GM18526 (cell line): ENCODE data around the gene TCEANC.

Source experiments
- POLR2A ChIP-seq: IDR thresholded peaks from 3 replicates; pipeline ENCODE4 v1.6.1; 2011; ENCODE audit not compliant: insufficient read length; ENCODE audit errors: extremely low read depth

Gene TCEANC

DNA sequence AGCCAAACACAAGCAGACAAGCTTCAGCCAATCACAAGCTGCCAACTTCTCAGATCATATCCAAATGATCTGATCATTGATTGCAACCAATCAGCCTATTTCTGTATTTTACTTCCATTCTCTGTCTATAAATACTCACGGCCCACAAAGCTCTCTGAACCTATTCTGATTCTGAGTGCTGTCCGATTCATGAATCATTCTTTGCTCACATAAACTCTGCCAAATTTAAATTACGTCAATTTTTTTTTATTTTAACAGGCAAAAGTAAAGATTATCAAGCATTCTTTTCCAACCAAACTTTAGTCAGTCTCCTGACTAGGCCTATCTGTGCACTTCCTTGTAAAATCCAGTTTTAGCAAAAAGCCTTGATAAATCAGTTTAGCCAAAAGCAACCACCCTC lies 1.8 kb upstream of the TCEANC start:
- no peak for TF ChIP-seq POLR2A

DNA sequence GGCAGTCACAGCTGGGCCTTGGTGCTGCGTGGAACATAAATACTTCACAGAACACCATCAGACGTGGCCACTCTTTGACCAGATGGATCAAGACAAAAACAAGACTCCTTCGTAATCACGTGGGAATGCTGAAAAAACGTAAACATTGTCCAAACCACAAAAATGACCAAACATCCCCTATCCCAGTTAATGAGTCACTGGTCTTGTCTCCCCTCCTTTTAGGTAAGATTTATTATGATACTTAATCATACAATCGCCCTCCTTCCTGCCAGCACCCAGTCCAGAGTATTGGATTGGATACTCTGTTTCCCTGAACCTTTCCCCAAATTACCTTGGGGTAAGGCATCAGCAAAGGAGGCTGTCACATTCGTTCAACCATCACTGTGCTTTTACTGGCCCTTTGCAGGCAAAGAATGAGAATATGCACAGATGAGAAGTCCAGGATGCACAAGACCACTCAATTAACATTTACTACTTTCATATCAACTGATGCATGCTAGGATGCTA lies 601 bp upstream of the TCEANC start:
- TF ChIP-seq POLR2A, result no peak

DNA sequence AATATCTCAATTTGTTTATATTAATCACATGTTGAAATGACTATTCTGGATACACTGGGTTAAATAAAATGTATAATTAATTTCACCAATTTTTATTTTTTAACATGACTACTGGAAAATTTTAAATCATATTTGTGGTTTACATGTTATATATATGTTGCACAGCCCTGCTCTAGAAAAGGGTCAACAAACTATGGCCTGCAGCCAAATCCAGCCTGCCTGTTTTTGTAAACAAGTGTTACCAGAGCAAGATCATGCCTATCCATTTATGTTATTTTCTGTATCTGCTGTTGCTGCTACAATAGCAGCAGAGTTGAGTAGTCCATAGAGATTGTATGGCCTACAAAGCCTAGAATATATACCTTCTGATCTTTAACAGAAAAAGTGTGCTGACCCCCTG lies 1.2 kb downstream of the TCEANC start:
- TF ChIP-seq POLR2A, result no peak

DNA sequence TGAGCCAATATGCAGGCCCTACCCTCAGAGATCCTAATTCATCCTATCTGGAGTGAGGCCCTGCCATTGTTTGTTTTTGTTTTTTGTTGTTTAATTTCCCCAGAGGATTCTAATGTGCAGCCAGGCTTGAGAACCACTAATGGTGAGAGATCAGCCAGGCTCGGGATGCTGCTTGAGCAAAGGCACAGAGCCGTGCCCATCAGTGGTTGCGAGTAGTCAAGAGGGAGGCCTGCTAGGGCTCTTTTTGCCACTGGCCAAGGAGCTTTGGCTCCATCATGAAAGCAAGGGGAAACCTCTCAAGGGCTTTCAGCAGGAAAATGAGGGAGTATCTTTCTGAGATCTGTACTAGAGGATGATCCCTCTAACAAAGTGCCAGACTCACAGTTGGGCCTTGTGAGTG lies 2.7 kb downstream of the TCEANC start:
- TF ChIP-seq POLR2A, result no peak

DNA sequence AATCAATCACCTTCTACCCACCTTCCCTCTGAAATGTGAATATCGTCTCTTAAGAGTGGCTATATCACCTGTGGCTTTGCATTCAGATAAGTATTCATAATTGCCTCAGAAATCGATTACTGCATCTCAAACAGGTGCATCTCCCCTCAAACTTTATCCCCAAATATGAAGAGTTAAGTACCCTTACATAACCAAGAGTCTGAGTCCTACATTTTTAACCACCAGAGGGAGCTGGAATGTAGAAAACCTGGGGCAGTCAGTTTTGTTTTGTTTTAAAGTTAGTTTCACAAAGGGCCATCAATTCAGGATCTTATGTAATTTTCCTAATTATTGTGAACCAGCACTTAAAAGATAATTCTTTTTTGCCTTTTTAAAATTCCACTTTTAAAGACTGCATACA lies 5.7 kb downstream of the TCEANC start:
- TF ChIP-seq POLR2A, result no peak

DNA sequence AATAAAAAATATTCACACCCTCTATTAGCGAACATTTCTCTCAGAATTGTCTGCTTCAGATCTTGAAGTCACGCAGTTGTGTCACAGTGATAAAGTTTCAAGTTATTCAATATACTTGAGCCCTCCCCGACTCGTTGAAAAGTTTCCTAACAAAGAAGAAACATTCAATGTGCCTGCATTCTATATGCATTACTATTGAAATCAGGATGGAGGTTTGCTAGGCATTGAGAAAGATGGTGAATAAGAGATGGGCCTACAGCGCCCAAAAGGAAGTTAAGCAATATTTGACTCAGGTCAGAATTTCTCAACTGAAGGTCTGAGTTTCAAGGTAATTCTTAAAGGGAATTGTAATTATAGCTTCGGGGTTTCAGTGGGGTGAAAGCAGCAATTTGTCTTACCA lies 6.1 kb downstream of the TCEANC start:
- no peak for TF ChIP-seq POLR2A

DNA sequence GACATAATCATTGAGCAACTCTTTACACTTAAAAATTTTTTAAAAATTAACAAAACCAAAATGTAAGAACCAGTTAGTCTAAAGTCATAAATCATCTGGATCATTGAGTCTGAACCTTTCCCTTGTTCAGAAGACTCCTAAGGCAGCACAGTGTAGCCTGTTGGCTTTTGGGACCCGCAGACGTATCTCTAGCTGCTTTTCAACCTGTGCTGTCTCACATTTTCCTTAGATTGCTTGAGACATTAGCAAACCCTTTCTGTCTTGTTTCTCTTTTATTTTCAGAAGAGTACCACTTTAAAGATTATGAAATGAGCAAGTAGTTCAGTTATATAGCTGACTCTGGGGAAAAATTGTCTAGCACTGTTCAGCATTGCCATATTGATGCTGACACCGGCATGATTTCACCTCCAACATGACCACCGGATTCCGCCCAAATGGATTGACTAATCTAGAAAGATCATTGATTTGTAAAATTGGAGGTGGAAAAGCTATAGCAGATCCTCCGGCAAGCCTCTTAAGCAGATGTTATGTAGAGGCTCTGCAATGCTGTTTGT lies 8.9 kb downstream of the TCEANC start:
- no peak for TF ChIP-seq POLR2A

DNA sequence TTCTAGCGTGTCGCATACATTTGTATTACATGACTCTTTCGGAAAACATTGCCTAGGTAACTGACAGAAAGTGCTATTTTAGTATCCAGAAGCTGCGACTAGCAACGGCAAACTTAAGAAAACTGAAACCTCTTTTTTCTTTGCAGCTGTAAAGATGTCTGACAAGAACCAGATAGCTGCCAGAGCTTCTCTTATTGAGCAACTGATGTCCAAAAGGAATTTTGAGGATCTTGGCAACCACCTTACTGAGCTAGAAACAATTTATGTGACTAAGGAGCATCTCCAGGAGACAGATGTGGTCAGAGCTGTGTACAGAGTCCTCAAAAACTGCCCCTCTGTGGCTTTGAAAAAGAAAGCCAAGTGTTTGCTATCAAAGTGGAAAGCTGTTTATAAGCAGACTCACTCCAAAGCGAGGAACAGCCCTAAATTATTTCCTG lies 9.4 kb downstream of the TCEANC start:
- no peak for TF ChIP-seq POLR2A

DNA sequence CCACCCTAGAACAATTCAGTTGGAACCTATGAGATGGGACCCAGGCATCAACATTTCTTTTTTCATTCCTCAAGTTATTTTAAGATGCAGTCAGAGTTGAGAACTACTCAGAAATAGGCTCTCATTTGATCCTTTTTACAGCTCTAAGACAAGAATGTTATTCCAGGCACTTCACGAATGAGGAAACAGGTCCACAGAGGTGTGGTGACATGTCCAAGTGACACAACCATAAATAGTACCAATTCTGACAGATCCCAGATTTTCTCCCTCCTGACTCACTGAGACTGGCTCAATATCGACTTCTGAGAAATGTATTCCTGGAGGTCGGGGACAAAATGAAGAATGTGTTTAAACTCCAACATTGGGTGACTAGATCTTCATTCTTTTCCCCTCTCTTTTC lies 11.1 kb downstream of the TCEANC start:
- TF ChIP-seq POLR2A, result no peak

DNA sequence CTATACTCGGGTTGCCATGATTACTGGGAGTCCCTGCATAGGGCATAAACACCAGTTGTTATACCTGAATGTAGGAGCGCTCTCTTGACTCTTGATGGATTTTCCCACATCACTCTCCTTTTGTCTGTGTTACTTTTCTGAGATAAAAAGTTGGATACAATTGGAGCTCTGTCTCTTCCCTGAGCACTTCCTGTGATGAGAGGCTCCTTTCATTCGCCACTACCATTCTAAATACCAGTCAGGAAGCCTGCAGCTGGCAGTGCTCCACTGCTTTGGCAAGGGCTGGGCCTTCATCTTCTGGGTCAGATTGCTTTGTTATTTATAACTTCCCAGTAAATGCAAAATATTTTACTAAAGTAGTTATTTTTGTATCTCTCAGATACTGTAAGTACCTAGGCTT lies 13.9 kb downstream of the TCEANC start:
- TF ChIP-seq POLR2A, result no peak

DNA sequence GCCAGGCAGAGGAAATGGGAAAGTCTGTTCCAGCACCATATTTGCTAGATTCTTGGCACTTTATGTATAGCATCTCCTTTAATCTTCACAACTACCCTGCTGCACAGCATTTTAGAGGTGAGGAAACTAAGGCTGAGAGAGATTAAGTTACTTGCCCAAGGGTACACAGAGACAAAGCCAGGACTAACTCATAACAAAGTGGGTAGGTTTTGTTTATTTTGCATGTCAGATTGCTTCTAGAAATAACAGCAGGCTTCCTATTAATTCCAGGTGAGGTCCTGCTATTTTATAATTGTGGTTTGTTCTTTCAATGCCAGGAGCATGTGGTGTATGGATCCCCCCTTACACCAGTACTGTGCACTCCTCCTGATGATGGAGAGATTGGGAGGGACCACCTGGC lies 15.0 kb downstream of the TCEANC start:
- TF ChIP-seq POLR2A, result no peak

DNA sequence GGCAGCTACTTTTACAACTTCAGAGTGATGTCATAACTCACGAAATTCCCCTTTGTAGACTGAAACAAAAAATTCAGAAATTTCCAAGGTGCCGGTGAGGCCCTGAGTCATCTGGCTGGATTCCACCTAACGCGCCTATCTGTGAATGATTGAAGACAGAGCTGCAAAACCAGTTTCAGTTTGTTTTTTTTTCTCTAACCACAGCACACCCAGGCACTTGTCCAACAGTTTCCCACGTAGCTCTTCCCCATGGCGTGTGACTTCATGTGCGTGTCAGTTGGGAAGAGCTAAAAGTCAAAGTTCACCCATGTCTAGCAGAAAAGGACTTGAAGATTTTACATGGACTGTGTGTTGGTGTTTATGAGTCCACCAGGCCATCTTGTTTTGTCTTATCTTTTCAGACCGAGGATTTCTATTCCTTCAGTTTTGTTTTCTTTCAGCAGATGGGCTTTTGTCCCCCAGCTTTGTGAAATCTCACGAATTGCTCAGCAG lies 16.4 kb downstream of the TCEANC start:
- TF ChIP-seq POLR2A, result no peak

DNA sequence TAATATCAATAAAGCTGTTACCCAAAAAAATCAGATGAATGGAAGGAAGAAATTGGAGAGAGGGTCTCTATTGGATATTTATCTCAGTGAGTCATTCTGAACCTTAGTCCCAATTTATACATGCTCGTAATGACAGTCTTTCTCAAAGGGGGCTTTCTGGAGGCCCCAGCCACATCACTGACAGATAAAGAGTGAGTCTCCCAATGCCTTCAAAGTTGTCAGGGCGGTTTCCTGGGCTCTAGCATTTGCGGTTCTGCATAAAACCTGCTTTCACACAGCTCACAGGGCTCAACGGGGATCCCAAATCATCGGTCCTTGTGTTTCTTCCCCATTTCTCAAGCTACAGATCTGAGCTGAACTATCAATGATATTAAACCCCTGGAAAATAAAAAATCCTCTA lies 17.3 kb downstream of the TCEANC start:
- no peak for TF ChIP-seq POLR2A

DNA sequence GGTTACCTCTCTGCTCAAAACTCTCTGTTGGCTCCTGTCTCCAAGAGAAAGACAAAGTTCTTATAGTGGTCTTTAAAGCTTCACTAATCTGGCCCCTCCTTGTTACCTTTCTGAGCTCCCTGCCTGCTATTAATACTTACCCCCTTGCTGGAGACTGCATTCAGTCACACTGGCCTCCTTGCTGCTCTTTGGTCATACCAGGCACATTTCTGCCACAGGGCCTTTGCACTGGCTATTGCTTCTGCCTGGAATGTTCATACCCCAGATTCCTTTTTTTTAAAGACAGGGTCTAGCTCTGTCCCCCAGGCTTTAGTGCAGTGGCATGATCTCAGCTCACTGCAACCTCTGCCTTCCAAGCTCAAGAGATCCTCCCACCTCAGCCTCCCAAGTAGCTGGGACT lies 20.1 kb downstream of the TCEANC start:
- no peak for TF ChIP-seq POLR2A

DNA sequence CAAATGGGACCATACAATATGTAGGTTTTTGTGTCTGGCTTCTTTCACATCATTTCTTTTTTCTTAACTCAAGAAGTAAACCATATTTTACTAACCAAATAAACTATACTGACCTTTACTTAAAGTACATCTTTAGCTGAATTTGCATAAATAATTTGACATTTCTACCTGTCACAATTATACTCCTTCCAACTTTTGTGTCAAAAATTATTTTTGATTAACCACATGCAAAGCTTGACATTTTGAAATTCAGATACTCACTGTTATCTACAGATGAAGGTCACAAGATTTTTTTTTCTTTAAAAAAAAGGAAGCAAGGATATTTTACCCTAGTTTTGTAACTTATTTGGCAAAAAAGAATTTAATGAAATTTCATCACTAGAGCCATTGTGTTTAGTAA lies 23.9 kb downstream of the TCEANC start:
- TF ChIP-seq POLR2A, result no peak

DNA sequence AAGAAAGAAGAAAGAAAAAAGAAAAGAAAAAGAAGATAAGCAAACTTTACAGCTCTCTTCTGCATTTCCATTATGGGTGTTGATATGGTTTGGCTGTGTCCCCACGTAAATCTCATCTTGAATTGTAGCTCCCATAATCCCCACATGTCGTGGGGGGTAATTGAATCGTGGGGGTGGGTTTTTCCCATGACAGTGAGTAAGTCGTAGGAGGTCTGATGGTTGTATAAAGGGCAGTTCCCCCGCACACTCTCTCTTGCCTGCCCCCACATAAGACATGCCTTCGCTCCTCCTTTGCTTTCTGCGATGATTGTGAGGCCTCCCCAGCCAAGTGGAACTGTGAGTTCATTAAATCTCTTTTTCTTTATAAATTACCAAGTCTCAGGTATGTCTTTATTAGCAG lies 28.7 kb downstream of the TCEANC start:
- TF ChIP-seq POLR2A, result no peak

DNA sequence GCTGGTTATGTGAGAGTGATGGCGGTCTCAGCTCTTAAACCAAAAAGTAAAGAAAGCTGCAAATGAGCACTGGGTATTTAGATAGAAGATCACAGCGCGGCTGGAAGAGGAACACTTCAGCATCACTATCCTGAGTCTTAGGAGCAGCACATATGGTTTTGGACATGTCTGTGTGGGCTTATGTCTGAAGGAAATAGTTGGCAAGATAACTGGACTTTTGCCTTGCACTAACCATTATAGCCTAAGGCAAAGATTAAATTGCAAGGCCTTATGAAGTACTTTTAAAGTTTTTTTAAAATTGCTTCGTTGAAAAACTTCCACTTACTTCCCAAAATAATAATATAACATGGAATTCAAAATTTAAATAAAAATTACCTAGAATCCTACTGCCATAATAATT lies 31.4 kb downstream of the TCEANC start:
- no peak for TF ChIP-seq POLR2A
